HG03571 (cell line): ENCODE measurements around the gene NOS3.
A peak's percentile ranks its signal among the peaks of the same experiment; 100 is the strongest.

Experiments used
- ATAC-seq: cut with Tn5 transposase; IDR thresholded peaks from one replicate; pipeline ENCODE4 v1.9.1; 2021; ENCODE audit not compliant: unreplicated experiment

Gene NOS3

DNA sequence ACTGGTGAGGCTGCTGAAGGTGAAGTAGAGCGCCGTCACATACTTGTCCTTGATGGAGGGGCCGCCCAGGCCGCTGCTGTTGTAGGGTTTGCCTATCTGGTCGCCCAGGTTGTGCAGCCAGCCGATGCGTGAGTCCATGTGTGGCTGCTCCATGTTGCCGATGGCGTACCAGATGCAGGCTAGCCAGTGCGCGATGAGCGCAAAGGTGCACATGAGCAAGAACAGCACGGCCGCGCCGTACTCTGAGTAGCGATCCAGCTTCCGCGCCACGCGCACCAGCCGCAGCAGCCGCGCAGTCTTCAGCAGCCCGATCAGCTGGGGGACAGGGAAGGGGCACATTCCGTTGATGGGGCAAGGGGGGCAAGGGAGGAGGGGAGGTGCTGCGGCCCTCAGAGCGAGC lies 39.3 kb upstream of the NOS3 start:
- ATAC-seq, result no peak

DNA sequence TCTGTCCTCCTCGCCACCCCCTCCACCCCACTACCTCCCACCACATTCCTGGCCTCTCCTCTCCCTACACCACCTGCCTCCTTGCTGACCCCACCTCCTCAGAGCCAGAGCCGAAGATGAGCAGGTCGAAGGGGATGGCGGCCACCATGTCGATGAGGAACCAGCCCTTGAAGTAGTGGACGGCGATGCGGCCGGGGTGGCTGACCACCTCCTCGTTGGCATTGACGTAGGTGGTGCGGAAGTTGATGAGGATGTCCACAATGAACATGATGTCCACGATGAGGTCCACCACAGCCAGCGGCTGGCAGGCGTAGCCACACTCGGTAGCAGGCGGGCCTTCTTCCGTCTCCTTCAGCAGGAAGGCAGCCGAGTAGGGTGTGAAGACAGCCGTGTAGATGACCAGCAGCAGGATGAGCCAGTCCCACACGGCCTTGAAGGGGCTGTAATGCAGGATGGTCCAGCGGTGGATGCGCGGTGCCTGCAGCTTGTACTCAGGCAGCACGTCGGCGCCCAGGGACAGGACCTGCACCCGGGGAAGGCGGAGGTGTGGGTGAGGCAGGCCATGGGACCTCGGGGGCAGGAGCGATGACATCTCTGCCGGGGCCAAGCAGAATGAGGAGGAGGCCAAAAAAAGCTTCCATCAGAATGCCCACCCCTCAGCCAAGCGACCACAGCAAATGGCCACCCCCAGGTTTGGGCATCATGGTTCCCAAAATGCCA lies 38.3 kb upstream of the NOS3 start:
- no peak for ATAC-seq

DNA sequence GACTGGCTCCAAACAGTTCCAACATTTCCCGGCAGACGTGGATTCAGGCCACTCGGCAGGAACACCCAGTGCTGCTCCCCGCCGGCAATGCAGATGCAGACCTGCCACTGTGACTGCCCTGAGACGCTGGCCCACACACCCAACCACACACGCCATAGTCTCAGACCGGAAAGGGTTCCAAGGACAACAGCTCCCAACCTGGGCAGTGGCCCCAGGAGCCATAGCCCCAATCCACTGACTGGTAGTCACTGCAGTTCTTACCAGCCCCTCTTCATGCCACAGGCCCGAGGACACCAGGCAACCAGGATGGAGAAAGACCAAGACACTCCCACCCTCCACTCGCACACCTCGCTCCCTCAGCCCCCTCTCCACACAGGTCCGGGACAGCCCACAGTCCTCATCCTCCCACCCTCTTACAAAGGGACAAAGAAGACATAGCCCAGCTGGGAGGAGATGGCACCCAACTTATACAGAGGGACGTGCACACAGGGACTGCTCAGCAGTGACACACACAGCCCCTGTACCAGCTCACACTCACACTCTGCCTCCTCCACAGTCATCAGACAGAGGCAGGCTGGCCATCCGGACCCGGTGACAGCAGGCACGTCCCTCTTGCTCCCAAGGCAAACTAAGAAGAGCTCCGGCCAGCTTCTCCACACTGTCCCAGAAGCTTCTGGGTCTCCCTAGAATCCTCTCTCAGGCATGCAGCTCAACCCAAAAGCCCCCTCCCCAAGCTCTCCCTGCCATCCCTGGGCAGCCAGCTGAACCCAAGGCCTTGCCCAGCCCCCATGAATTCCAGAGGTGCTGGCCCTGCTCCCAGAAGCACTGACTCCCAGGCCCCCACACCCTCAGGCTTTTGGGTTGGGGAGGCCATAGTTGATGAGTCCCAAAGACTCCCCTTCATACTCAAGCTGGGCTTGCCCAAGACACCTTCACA lies 37.5 kb upstream of the NOS3 start:
- no peak for ATAC-seq

DNA sequence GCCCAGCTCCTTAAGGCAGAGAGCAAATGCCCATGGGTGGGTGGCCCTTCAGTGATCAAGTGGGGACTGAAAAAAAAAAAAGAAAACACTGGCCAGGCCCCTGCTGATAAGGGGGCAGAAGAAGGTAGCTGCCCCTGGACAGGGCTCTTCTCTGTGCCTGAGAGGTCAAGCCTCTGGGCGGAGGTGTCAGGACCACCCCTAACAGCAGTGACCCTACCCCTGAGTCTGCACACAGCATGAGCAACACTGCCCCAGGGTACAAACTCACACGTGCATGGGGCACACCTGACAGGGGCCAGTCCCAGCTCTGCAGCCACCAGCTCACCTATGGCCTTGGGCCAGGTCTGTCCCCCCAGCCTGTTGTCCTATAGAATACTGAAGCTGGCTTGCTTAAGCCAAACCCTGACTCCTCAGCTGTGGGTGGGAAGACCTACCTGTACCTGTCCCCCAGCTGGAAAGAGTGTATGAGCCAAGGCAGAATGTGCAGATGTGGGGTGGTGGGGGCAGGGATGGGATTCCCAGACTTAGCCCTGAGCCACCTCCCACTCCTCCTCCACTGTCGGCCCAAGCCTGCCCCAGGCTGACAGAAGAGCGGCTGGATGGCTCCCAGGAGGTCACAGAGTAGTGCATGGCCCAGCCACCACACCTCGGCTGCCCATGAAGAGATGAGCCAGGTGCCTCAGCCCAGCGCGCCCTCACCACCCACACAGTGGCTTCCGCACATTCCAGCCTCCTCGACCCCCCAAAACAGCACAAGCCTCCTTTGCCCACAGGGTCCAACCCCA lies 36.4 kb upstream of the NOS3 start:
- no peak for ATAC-seq

DNA sequence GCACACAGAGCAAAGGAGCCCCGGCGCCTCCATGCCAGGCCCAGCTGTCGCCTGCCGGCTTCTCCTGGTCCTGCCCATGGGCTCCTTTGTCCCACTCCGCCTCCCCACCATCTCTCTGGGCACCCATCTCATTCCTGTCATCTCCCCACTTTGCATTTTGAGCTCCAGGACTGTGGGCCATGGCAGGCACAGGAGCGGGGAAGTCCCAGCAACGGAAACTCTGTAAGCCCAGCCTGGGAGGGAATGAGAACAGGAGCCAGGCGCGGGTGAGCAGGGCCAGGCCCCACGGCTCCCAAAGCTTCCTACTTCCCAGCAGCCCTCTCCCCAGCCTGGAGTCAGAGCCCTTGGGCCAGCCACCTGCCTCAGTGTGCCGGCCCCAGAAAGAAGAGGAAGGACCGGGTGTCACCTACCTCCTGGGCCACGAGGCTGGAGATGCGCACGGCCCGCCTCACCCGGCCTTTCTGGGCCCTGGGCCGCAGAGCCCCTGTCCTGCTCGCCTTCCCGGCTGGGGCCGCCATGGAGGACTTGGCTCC lies 35.8 kb upstream of the NOS3 start:
- ATAC-seq, result no peak

DNA sequence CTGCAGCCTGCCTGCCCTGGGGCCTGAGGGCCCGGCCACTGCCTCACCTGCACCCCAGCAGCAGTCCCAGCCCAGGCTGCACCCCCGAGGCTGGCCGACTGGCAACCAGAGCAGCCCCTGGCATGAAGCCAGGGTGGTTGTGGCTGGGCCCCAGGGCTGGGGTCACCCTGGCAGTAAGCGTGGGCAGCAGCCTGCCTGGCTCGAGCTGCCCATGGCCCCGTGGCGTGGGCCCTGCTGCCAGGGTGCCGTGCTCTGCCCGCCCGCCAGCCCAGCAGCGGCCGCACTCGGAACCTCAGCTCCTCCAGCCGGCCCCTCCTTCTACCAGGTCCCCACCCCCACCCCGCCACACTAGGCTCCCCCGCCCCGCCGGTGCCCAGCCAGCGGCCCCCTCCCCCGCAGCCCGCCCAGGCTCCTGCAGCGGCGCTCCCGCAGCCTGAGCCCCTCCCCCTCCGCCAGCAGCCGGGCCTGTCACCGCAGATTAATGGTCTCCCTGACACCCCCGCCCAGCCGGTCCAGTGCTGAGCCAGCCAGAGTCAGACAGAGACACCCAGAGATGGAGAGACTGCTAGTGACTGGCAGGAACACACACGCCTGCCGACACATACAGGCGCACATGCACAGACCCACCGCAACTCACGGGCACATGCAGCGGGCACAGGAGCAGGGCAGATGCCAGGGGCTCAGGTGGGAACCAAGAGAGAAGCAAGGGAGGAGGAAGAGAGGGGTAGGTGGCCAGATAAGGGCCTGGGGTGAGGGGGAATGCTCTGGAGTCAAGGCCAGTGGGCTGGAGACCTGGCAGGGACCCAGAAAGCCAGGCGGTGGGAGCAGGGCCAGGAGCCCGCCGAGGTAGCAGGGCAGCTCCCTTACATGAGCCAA lies 35.1 kb upstream of the NOS3 start:
- no peak for ATAC-seq

DNA sequence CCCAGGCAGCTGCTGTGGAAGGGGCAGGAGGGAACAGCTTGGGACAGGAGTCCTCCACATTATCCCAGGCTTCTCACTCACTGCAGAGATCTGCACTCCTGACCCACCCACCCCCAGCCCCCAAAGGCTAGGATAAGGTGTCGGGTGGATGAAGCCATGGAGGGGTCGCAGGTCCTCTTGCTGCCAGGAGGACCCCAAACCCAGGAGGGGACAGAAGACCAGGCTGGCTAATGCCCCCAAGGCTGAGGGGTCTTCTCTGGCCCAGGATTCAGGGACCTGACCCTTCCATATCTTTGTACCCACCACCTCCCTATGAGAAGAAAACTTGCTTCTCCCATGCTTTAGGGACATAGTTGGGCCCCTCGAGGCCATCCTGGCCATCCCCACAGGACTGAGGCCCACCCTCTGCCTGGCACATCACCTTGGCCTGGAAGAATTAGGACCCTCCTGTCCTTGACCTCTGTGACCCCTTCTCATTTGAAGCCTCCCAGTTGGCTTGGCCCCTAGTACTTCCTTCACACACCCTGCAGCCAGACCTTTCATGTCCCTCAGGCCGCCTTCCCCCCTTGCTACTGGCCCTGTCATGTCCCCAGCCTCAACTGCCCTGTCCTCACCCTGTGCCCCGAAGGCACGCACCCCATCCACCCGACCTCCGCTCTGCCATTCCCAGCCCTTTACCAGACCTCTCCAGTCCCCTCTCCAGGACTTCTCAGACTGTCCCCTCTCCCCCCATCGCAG lies 34.3 kb upstream of the NOS3 start:
- ATAC-seq, result no peak

DNA sequence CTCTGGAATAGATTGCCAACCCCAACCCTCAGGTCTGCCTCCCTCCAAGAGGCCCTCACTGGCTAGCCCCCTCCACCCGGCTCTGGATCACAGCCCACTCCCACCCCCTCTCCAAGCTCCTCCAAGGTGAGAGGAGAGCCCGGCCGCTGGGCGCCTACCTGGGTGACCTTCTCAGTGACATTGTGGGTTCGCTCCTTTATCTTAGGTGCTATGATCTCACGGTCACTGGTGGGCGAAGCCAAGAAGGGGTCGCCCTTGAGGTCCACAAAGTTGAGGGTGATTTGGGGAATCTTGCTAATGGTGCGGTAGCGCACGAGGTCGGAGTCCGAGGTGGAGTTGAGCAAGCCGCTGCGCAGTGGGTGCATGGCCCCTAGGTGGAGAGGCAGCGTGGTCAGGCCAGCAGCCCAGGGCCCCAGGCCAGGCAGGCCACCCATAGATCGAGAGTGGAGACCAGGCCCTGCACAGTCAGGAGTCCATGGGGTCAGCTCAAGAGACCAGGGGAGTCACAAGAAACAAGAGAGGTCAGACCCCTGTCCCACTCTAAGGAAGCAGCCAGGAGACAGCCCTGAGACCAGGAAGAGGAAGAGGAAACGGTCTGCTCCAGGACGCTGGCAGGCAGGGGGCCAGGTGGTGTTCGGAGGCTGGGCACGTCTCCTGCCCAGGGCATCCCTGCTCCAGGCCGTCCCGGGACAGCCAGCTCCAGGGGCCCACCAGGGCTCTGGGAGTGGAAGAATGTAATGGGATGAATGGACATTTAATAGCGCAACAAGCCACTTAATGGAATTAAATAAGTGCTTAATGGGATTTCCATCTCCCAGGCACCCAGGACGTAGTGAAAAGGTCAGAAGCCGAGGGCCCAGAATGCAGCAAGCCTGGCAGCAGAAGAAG lies 33.4 kb upstream of the NOS3 start:
- no peak for ATAC-seq

DNA sequence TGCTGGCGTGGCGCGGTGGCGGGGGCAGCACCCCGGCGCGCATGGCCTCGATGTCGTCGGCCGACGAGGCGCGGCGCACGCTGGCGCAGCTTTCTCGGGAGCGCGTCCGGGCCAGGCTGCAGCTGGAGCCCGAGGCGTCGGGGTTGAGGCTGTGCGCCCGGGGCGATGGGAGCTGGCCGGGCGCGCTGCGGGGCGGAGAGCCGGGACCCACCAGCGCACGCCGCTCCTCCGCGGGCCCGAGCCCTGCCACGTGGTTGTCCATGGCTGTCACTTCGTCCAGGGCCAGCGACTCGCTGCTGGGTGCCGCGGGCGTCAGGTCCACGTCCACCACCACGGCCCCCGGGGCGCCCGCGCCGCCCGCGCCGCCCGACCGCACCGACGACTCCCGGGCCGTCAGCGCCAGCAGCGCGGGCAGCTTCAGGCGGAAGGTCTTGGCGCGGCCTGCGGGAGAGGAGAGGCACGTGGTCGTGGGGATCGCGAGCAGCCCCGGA lies 32.7 kb upstream of the NOS3 start:
- ATAC-seq, result no peak

DNA sequence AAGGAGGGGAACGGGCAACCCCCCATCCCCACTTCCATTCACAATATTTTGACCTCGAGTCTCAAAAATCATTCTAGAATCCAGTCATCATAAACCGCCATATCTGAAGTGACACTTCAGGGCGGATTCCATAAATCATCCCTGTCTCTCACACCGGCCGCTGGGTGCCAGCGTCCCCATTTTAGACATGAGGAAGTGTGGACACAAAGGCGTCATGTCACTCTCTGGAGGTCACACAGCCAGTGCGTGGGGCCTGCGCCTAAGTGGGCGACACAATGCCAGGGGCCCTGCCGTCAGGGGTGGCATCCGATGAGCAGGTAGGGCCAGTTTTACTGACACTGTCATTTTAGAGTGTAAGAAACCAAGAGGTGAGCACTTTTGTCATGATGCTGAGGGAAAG lies 32.2 kb upstream of the NOS3 start:
- ATAC-seq, result no peak

DNA sequence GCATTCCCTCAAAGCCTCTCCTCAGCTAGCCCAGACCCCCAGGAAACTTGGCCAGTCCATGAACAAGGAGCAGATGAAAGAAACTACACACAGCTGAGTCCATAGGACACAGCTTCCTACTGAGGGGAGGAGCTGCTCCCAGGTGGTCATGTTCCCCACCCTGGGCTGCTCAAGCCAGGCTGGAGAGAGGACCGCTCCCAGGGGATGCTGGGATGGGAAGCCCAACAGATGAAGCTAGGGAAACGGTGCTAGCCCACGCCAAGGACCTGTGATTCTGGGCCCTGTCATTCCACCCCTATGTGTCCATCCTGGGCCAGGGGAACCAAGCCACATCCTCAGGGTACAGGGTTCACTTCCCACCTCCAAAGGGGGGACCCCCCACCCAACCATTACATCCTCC lies 31.7 kb upstream of the NOS3 start:
- no peak for ATAC-seq

DNA sequence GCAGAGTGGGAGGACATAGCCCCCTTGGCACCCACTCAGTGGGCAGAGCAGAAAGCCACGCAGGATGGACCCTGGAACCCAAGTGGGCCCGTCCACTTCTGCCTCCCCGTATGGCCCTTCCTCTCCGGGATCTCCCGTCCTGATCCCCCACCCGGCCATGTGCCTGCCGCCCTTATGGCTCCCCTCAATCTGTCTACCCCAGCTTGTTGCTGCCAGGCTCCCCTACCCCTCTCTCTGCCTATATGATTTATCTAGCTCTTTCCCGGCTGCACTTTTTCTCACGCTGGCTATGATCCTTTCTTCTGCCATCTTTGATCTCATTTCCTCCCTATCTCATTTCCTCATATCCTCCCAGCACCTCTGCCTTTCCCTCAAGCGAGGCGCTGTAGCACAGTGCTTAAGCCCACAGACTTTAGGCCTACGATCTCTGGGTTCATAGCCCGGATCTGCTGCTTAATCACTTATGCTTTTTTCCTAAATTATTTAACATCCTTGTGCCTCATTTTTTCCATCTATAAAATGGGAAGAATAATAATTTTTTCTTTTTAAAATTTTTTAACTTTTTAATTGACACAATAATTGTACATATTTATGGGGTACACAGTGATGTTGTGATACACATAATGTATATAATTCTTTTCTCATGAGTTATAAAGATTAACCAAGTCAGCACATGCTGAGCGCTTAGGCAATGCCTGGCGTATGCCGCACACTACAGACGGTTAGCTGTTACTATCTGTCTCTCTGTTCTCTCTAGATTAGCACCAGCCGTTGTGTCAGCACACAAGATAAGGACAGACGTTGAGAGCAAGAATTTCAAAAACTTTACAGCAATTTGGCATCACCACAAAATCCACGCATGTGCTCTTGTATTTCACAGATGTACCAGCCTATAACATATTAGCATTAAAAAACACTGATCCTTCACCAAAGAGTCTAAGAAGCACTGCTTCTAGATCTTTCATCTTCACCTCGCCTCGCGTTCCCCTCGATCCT lies 30.8 kb upstream of the NOS3 start:
- no peak for ATAC-seq

DNA sequence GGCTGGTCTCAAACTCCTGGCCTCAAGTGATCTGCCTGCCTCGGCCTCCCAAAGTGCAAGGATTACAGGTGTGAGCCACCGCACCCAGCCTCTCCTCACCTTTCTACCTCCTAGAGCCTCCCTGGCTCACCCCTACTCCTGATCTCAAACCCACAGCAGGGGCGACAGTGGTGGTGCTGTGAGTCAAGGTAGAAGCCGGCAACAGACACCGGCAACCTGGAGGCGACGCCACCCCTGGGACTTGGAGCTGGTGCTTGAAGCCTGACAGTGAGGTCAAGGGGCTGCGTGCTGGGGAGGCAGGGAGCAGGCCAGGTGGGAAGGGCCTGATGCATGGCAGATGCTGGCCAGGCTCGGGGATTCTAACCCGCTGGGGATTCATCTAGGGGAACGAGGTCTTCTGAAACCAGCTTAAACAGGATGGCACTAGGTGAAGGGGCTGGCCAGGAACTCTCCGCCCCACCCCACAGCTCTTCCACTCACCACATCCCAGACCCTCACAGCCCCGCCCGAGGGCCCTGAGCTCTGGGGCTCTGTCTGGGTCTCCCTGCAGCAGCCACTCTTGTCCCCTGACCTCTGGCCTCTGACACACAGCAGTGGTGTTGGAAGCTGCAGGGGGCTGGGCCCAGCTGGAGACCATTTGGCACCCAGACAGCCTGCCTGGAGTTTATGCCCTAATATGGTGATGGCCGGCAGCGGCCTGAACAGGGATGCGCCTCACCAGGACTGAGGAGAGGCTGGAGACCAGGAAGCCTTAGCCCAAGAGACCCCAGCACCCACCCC lies 29.1 kb upstream of the NOS3 start:
- ATAC-seq, result no peak

DNA sequence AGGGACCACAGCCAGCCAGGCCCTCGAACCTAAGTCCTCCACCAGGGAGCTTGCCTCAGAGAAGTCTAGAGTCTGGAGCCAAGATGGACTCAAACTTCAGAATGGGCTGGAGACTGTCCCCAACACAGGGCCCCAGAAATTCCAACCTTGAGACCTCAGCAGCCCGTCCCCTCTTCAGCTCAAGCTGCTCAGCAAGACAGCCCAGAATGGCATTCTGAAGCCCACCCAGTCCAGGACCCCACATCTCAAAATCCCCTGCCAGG lies 28.6 kb upstream of the NOS3 start:
- no peak for ATAC-seq

DNA sequence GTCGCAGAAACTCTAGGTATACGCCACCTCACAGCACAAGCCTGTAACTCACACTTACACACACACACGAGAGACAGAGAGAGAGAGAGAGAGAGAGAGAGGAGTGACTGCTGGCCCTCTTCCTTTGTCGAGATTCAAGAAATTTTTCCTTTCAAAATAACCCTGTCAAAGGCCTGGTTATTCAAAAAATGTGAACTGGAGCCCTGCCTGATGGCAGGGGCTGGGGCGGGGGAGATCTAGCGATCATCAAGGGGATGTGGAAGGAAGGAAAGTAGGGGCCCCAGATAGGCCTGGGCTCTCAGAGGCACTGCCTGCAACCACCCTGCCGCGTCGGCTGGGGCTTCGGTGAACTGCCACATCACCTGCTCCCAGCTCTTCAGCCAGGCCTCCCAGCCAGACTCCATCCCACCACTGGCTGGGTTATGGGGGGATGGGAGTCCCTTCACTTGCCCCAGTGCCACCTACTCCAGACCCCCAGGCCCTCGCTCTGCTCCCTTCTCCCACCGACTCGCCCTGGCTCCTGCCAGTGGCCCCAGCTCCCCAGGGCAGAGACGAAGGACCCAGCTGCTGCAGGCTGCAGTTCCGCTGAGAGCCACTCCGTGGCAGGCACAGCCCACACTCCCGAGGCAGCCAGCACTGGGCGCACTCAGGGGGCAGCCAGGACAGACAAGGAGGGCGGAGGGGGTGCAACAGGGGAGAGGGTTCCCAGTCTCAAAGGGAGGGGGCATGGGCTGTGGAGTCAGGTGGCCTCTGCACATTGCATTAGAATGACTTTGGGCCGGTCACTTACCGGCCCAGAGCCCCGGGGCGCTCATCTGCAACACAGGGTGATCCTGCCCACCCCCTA lies 28.0 kb upstream of the NOS3 start:
- peak; percentile 79 for ATAC-seq
